SK-N-SH (cell line): ENCODE measurements around the gene SLC66A2. TPM values are rescaled to one million over a fixed set of nuclear protein-coding genes. Genes with fewer than 3 reads are reported as not detected.
A peak's percentile ranks its signal among the peaks of the same experiment; 100 is the strongest.

ENCODE experiments used
- CTCF ChIA-PET: fragments of 300-600, 350-600 bp; formaldehyde crosslinking; extraction: SDS; loops from one replicate; lab custom pipeline; 2021; lab: Yijun Ruan, JAX
- POLR2A ChIA-PET: fragments of 350-600 bp; sonication (Branson Sonifier 250); formaldehyde crosslinking; extraction: SDS; loops from one replicate; lab custom pipeline; 2020; ENCODE audit warnings: antibody characterized with exemption, inconsistent platforms; lab: Yijun Ruan, JAX
- DNase-seq: peaks from one replicate; pipeline ENCODE4 v3.0.0; 2012
- H2AFZ ChIP-seq: fragments of 200-600 bp; sonication (generic); 2 replicates; pipeline ENCODE4 v1.8.1; 2016; ENCODE audit warnings: antibody characterized with exemption, mild to moderate bottlenecking, low read depth
- H3F3A ChIP-seq: fragments of 200-600 bp; sonication (generic); replicated peaks from 2 replicates; pipeline ENCODE3; 2016; ENCODE audit warnings: antibody characterized with exemption, mild to moderate bottlenecking; ENCODE audit not compliant: insufficient read depth
- H3K27ac ChIP-seq, 2 experiments: fragments of 200-500 bp in 1 of 2; fragments of 200-600 bp in 1 of 2; sonication (Bioruptor generic) in 1 of 2; sonication (generic), shearing (Covaris generic) in 1 of 2; 2 replicates each; pipeline versions ENCODE4 v1.5.1 to v1.6.1; 2014 to 2016; ENCODE audit warnings: low read depth in 2 of 2, inconsistent platforms in 1 of 2, low read length in 1 of 2, mild to moderate bottlenecking in 1 of 2, mixed read lengths in 1 of 2
- H3K27me3 ChIP-seq: fragments of 200-600 bp; sonication (generic), shearing (Covaris generic); 2 replicates; pipeline ENCODE4 v1.6.1; 2016; ENCODE audit warnings: mixed run types; ENCODE audit not compliant: insufficient read depth
- H3K36me3 ChIP-seq, 2 experiments: fragments of 200-500 bp in 1 of 2; fragments of 200-600 bp in 1 of 2; sonication (Bioruptor generic) in 1 of 2; sonication (generic) in 1 of 2; replicated peaks in 1 of 2; 2 replicates each; pipeline versions ENCODE3 to v1.5.1; 2014 to 2016; ENCODE audit warnings: low read length in 1 of 2, mild to moderate bottlenecking in 1 of 2; ENCODE audit not compliant: insufficient read depth in 2 of 2, control insufficient read depth in 1 of 2
- H3K4me1 ChIP-seq, 2 experiments: fragments of 200-500 bp in 1 of 2; fragments of 200-600 bp in 1 of 2; sonication (Bioruptor generic) in 1 of 2; sonication (generic), shearing (Covaris generic) in 1 of 2; 2 replicates each; pipeline versions ENCODE4 v1.5.1 to v1.6.1; 2014 to 2016; ENCODE audit warnings: low read depth in 1 of 2, low read length in 1 of 2, mixed run types in 1 of 2; ENCODE audit not compliant: insufficient read depth in 2 of 2, control insufficient read depth in 1 of 2
- H3K4me2 ChIP-seq: fragments of 200-600 bp; sonication (generic), shearing (Covaris generic); 2 replicates; pipeline ENCODE4 v1.6.1; 2017; ENCODE audit warnings: mixed run types
- H3K4me3 ChIP-seq, 2 experiments: fragments of 200-500 bp in 1 of 2; fragments of 200-600 bp in 1 of 2; sonication (Bioruptor generic) in 1 of 2; sonication (generic), shearing (Covaris generic) in 1 of 2; 2 replicates each; pipeline versions ENCODE4 v1.5.1 to v1.8.1; 2014 to 2016; ENCODE audit warnings: low read depth in 2 of 2, inconsistent platforms in 1 of 2, low read length in 1 of 2, mild to moderate bottlenecking in 1 of 2, mixed read lengths in 1 of 2, moderate library complexity in 1 of 2
- H3K79me2 ChIP-seq: fragments of 200-600 bp; sonication (generic); 2 replicates; pipeline ENCODE4 v1.8.1; 2017; ENCODE audit warnings: mild to moderate bottlenecking; ENCODE audit not compliant: insufficient read depth
- H3K9ac ChIP-seq: fragments of 200-600 bp; sonication (generic); 2 replicates; pipeline ENCODE4 v1.6.1; 2017; ENCODE audit warnings: mixed run types
- H3K9me2 ChIP-seq: fragments of 200-600 bp; sonication (generic); 2 replicates; pipeline ENCODE4 v1.6.1; 2017; ENCODE audit warnings: mixed run types
- H3K9me3 ChIP-seq: fragments of 200-600 bp; sonication (generic); 2 replicates; pipeline ENCODE4 v1.6.1; 2017; ENCODE audit warnings: mixed run types, mild to moderate bottlenecking, moderate library complexity
- H4K20me1 ChIP-seq: fragments of 200-600 bp; sonication (generic); 2 replicates; pipeline ENCODE4 v1.6.1; 2017; ENCODE audit warnings: mild to moderate bottlenecking, mixed run types; ENCODE audit not compliant: insufficient read depth
- CHD2 ChIP-seq: fragments of 150-350 bp; IDR thresholded peaks from 2 replicates; pipeline ENCODE4 v1.6.1; 2018; ENCODE audit warnings: low read length; ENCODE audit not compliant: partially characterized antibody
- EP300 ChIP-seq, 2 experiments: IDR thresholded peaks; 2 replicates each; pipeline versions ENCODE4 v1.4.0 to v1.6.1; 2012; ENCODE audit warnings: borderline replicate concordance in 1 of 2, low read depth in 1 of 2, low read length in 1 of 2
- EZH2phosphoT487 ChIP-seq: fragments of 200-600 bp; sonication (generic); IDR thresholded peaks from 2 replicates; pipeline ENCODE4 v1.6.1; 2017; ENCODE audit warnings: low read depth, mixed run types, mild to moderate bottlenecking, antibody characterized with exemption, moderate library complexity, borderline replicate concordance
- FOSL2 ChIP-seq: IDR thresholded peaks from 2 replicates; pipeline ENCODE4 v1.4.0; 2012; ENCODE audit warnings: low read depth, mild to moderate bottlenecking, moderate library complexity, borderline replicate concordance
- FOXM1 ChIP-seq: IDR thresholded peaks from 2 replicates; pipeline ENCODE4 v1.4.0; 2012; ENCODE audit warnings: low read depth, mild to moderate bottlenecking
- GABPA ChIP-seq: IDR thresholded peaks from 2 replicates; pipeline ENCODE4 v1.4.0; 2012; ENCODE audit warnings: low read depth, mild to moderate bottlenecking
- GATA2 ChIP-seq: sonication (generic); formaldehyde crosslinking; IDR thresholded peaks from 2 replicates; pipeline ENCODE4 v1.5.0; 2020; ENCODE audit warnings: mild to moderate bottlenecking, missing genetic modification reagents
- JUND ChIP-seq: IDR thresholded peaks from 2 replicates; pipeline ENCODE4 v1.4.0; 2012
- MEF2A ChIP-seq: IDR thresholded peaks from 2 replicates; pipeline ENCODE4 v1.4.0; 2012; ENCODE audit warnings: low read depth, borderline replicate concordance
- MXI1 ChIP-seq: IDR thresholded peaks from 2 replicates; pipeline ENCODE4 v1.6.1; 2012; ENCODE audit warnings: mild to moderate bottlenecking, low read depth, low read length, improper control_type of control experiment
- SMC3 ChIP-seq: IDR thresholded peaks from 2 replicates; pipeline ENCODE4 v1.6.1; 2012; ENCODE audit warnings: low read depth, low read length, improper control_type of control experiment
- TCF12 ChIP-seq: IDR thresholded peaks from 2 replicates; pipeline ENCODE4 v1.4.0; 2012
- TEAD4 ChIP-seq: IDR thresholded peaks from 2 replicates; pipeline ENCODE4 v1.4.0; 2012; ENCODE audit warnings: mild to moderate bottlenecking, borderline replicate concordance; ENCODE audit not compliant: insufficient read depth
- YY1 ChIP-seq: IDR thresholded peaks from 2 replicates; pipeline ENCODE4 v1.4.0; 2012; ENCODE audit warnings: low read depth, mild to moderate bottlenecking
- WGBS: methylation state at CpG from one replicate; pipeline ENCODE4 v1.1.6; 2017; ENCODE audit warnings: low lambda C conversion rate; 5-methylcytosine and 5-hydroxymethylcytosine counted together
- polyA plus RNA-seq, 3 experiments: library from polyadenylated mRNA; depleted of rRNA; stranded (reverse); fragments of >200 nt; gene quantifications; 2 replicates each; pipeline ENCODE4 v1.2.3, GENCODE V29; 2012
- TF ChIP-seq, protein P1 (sequence below): IDR thresholded peaks from 2 replicates; pipeline ENCODE4; 2012
- TF ChIP-seq, protein P2 (sequence below): IDR thresholded peaks from 2 replicates; pipeline ENCODE4 v1.4.0; 2012; ENCODE audit warnings: low read depth, borderline replicate concordance
- TF ChIP-seq, protein P3 (sequence below): fragments of 200-600 bp; sonication (generic); IDR thresholded peaks from 2 replicates; pipeline ENCODE4 v1.6.1; 2017; ENCODE audit warnings: antibody characterized with exemption, mild to moderate bottlenecking, moderate library complexity
- TF ChIP-seq, protein P4 (sequence below): IDR thresholded peaks from 2 replicates; pipeline ENCODE4 v1.4.0; 2012; ENCODE audit warnings: low read depth, borderline replicate concordance

Gene SLC66A2
- polyA plus RNA-seq, 1 of the 3 experiments (the other 2 are of a cell fraction) = 14.5 TPM

DNA sequence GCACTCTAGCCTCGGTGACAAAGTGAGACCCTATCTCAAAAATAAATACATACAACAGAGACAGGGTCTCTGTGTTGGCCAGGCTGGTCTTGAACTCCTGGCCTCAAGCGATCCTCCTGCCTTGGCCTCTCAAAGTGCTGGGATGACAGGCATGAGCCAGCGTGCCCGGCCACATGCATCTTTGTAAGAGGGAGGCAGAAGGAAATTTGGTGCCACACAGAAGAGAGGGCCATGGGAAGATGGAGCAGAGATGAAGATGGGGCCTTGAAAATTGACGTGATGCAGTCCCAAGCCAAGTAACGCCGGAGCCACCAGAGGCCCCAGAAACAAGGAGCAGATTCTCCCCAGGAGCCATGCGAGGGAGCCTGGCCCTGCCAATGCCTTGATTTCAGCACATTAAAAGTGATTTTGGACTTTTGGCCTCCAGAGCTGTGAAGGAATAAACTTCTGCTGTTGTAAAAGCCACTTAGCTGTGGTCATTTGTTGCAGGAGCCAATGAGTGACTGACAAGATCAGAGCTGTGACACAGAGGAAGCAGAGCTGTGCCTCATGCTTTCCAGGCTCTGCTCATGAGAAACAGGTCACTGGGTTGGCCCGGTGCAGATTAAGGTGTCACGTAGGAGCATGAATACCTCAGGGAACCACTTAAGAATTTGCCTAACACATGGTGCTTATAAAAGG, 2.7 kb upstream of the SLC66A2 start (continued):
- TF ChIP-seq, protein P1, sequence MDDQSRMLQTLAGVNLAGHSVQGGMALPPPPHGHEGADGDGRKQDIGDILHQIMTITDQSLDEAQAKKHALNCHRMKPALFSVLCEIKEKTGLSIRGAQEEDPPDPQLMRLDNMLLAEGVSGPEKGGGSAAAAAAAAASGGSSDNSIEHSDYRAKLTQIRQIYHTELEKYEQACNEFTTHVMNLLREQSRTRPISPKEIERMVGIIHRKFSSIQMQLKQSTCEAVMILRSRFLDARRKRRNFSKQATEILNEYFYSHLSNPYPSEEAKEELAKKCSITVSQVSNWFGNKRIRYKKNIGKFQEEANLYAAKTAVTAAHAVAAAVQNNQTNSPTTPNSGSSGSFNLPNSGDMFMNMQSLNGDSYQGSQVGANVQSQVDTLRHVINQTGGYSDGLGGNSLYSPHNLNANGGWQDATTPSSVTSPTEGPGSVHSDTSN = no peak
- TF ChIP-seq GATA2 (CRISPR knock-in tag) (no peak), EZH2phosphoT487 (no peak), SMC3 (no peak), MEF2A (no peak), GABPA (no peak)

DNA sequence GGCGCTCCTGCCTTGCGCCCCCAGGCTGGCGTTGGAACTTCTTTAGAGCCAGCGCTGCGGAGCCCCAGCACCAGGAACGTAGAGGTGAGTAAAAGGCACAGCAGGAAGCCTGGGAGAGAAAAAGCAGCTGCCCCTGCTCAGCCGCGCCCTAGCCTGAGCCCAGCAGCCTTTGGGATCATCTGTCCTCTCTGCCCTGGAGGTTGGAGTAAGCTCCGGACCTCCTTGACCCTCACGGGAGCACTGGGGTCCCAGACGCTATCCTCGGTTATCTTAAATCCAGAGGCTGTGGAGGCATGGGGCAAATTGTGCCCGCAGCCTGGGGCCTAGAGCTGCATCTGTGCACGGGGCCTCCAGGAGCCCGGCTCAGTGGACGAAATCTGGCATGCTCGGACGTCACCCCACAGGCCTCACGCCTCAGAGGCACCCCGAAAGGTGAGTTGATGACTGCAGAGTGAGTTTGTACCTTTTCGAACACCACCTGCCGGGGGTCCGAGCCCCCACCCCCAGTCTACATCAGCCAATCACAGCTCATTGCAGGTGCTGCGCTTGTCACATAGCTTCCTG, 1.6 kb upstream of the SLC66A2 start:
- ChIA-PET POLR2A (no interaction called here), CTCF (no interaction called here)
- Histone ChIP-seq H3K4me3 (no peak overlapping the region), H3K79me2 (peaks cover 27% of the 10 kb centered on the region), H3K9ac (no peak overlapping the region), H3K9me3 (no peaks in the 10 kb centered on the region), H3K27ac (no peak overlapping the region), H3K27me3 (no peaks in the 10 kb centered on the region), H3K4me1 (peaks cover 4 to 5% of the 10 kb centered on the region in 2 experiments; a peak in 1 of 4 replicates), H2AFZ (no peak overlapping the region), H3K9me2 (no peaks in the 10 kb centered on the region), H3F3A (no peaks in the 10 kb centered on the region), H3K36me3 (peaks cover 0 to 3% of the 10 kb centered on the region in 2 experiments), H4K20me1 (peaks cover 13% of the 10 kb centered on the region; the same call in 1 of the 2 replicates), H3K4me2 (no peak overlapping the region)
- 96% methylated on average over 18 of the region's 24 CpGs for WGBS
- TF ChIP-seq CHD2 = no peak
- no peak for TF ChIP-seq TEAD4
- no peak for TF ChIP-seq MXI1
- no peak for TF ChIP-seq GABPA
- TF ChIP-seq FOXM1 = no peak
- DNase-seq = no peak

DNA sequence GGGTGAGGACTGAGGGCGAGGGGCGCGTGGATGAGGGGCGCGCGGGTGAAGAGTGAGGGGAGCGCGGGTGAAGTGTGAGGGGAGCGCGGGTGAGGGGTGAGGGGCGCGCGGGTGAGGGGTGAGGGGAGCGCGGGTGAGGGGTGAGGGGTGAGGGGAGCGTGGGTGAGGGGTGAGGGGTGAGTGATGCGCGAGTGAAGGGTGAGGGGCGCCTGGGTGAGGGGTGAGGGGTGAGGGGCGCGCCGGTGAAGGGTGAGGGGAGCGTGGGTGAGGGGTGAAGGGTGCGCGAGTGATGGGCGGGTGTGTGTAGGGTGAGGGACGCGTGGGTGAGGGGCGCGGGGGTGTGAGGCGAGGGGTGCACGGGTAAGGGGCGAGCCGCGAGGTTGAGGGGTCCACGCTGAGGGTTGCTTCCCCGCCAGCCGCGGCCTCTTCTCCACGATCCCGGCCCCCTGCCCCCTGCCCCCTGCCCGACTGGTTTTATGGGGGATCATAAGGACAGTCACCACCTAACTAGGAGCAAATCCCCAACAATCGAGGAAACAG, 1.1 kb upstream of the SLC66A2 start:
- Histone ChIP-seq H3K9ac (peak overlapping the region; percentile 64; the same call in 1 of the 2 replicates), H3K4me3 (peak overlapping the region; percentile 67 to 77), H4K20me1 (peaks cover 13% of the 10 kb centered on the region; the same call in 1 of the 2 replicates), H3K27ac (no peak overlapping the region), H3K4me2 (peak overlapping the region; percentile 96), H3K9me2 (no peaks in the 10 kb centered on the region)
- 68% methylated on average over 36 of the region's 43 CpGs for WGBS
- CTCF ChIA-PET = interaction anchor here (1.0 kb wide), 1 partner anchor 82 kb away, joined by 3 read pairs; no protein-coding TSS in a partner anchor
- POLR2A ChIA-PET = interaction anchor here (1.1 kb wide), 1 partner anchor 36 kb away, joined by 4 read pairs; no protein-coding TSS in a partner anchor
- TF ChIP-seq TCF12 (no peak), GABPA (no peak), GATA2 (CRISPR knock-in tag) (no peak), FOXM1 (no peak), YY1 (no peak), EP300 (IDR thresholded peaks at IDR 0.05; ENCODE audit: borderline replicate concordance in 1 of 2, low read depth in 1 of 2, low read length in 1 of 2) (no peak), EZH2phosphoT487 (no peak), JUND (no peak), FOSL2 (no peak)
- TF ChIP-seq, protein P2, sequence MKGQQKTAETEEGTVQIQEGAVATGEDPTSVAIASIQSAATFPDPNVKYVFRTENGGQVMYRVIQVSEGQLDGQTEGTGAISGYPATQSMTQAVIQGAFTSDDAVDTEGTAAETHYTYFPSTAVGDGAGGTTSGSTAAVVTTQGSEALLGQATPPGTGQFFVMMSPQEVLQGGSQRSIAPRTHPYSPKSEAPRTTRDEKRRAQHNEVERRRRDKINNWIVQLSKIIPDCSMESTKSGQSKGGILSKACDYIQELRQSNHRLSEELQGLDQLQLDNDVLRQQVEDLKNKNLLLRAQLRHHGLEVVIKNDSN = no peak
- TF ChIP-seq, protein P3, sequence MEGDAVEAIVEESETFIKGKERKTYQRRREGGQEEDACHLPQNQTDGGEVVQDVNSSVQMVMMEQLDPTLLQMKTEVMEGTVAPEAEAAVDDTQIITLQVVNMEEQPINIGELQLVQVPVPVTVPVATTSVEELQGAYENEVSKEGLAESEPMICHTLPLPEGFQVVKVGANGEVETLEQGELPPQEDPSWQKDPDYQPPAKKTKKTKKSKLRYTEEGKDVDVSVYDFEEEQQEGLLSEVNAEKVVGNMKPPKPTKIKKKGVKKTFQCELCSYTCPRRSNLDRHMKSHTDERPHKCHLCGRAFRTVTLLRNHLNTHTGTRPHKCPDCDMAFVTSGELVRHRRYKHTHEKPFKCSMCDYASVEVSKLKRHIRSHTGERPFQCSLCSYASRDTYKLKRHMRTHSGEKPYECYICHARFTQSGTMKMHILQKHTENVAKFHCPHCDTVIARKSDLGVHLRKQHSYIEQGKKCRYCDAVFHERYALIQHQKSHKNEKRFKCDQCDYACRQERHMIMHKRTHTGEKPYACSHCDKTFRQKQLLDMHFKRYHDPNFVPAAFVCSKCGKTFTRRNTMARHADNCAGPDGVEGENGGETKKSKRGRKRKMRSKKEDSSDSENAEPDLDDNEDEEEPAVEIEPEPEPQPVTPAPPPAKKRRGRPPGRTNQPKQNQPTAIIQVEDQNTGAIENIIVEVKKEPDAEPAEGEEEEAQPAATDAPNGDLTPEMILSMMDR = no peak
- TF ChIP-seq, protein P4, sequence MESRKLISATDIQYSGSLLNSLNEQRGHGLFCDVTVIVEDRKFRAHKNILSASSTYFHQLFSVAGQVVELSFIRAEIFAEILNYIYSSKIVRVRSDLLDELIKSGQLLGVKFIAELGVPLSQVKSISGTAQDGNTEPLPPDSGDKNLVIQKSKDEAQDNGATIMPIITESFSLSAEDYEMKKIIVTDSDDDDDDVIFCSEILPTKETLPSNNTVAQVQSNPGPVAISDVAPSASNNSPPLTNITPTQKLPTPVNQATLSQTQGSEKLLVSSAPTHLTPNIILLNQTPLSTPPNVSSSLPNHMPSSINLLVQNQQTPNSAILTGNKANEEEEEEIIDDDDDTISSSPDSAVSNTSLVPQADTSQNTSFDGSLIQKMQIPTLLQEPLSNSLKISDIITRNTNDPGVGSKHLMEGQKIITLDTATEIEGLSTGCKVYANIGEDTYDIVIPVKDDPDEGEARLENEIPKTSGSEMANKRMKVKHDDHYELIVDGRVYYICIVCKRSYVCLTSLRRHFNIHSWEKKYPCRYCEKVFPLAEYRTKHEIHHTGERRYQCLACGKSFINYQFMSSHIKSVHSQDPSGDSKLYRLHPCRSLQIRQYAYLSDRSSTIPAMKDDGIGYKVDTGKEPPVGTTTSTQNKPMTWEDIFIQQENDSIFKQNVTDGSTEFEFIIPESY = no peak
- TF ChIP-seq, all 33 proteins: peak for 0
- no peaks in the 10 kb centered on the region for H3K9me3 ChIP-seq
- no peaks in the 10 kb centered on the region for H3K27me3 ChIP-seq
- peak overlapping the region; percentile 96; the same call in 1 of the 2 replicates for H2AFZ ChIP-seq
- H3K36me3 ChIP-seq = peaks cover 0 to 3% of the 10 kb centered on the region in 2 experiments
- H3F3A ChIP-seq = no peaks in the 10 kb centered on the region
- H3K4me1 ChIP-seq = peaks cover 4 to 5% of the 10 kb centered on the region in 2 experiments; a peak in 1 of 4 replicates
- no peak for DNase-seq
- H3K79me2 ChIP-seq = peaks cover 33% of the 10 kb centered on the region
